Measurements from ENCODE around the gene PLEKHH3. TPM values are rescaled to one million over a fixed set of nuclear protein-coding genes. Genes with fewer than 3 reads are reported as not detected.
"Not testable (repeated sequence)": the region's sequence is repeated elsewhere in the genome, so short reads cannot be mapped to it uniquely, and the experiment has no call there.

The PLEKHH3 gene
- polyA plus RNA-seq, 10 donors: 23.6 to 41.7 (median 35.5) TPM

DNA sequence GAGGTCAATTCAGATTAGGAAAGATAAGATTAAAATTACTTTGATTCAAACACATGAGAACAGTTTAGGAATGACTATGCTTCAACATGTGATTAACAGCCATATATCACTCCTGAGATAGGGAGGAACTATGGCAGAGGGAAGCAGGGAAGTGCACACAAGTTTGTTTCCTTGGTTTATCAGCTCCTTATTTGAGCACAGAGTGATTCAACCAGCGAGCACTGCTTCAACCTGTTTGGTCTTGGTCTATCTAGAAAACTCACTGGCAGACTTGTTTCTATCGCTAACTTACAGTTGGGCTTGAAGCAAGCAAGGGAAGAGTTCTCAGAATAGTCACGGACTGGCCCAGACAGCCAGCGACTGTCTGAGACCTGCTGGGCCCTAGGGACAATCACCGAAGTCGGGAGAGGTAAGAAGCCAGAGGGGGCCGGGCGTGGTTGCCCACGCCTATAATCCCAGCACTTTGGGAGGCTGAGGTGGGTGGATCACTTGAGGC is 43.8 kb downstream of the PLEKHH3 start:
- no peak for DNase-seq

DNA sequence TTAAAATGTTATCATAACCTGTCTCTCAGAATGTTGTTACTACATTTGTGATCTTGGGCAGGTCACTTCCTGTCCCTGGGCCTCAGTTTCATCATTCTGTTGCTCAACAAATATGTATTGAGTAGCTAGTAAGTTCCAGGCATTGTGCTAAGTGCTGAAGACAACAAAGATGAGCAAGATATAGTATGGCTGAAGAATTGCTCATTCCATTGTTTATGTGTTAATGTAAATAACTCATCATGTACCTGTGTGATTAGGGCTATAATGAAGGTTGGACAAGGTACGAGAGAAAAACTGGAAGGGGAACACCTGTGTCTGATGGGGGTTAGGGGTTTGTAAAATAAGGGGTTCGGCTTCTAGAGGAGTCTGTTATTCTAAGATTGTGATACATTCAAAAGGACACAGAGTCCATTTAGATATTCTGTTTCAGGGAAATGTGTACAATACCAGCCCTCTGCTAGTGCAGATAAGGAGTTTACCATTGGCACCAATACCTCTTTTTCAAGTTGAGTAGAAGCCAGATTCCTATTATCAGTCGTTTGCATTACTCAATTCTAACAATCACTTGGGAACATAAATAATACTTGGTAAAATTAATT is 47.3 kb downstream of the PLEKHH3 start:
- no peak for DNase-seq

DNA sequence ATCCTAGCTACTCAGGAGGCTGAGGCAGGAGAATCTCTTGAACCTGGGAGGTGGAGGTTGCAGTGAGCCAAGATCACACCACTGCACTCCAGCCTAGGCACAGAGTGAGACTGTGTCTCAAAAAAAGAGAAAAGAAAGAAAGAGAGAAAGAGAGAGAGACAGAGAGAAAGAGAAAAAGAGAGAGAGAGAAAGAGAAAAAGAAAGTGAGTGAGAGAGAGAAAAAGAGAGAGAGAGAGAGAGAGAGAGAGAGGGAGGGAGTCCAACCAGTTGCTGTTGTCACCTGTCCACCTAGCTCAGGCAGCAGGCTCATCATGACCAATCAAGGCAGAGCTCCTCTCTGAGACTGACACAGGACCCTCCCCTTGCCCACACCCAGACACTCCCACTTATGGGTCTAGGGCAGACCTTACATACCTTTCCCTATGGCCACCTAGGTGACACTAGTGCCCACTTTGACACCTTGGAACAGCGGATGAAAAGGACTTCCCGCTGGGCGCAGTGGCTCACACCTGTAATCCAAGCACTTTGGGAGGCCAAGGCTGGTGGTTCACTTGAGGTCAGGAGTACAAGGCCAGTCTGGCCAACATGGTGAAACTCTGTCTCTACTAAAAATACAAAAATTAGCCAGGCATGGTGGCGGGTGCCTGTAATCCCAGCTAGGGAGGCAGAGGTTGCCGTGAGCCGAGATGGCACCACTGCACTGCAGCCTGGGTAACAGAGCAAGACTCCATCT is 49.6 kb downstream of the PLEKHH3 start:
- DNase-seq: not testable (repeated sequence)

- no peak for DNase-seq
Measured at GRCh38 chr17:42623732-42624596, 52.8 kb downstream of the PLEKHH3 start.

DNA sequence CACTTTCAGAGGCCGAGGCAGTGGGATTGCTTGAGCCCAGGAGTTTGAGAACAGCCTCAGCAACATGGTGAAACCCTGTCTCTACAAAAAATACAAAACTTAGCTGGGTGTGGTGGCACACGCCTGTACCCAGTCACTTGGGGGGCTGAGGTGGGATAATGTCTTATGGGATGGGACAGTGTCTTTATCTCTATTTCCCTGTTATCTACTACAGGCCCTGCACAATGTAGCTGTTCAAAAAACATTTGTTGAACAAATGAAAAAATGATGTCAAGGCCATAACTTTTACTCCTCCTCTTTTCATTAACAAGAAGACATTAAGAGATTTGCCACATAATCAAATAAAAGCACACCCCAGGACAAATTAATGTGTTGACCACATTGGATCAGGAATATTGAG is 53.5 kb downstream of the PLEKHH3 start:
- DNase-seq: no peak

DNA sequence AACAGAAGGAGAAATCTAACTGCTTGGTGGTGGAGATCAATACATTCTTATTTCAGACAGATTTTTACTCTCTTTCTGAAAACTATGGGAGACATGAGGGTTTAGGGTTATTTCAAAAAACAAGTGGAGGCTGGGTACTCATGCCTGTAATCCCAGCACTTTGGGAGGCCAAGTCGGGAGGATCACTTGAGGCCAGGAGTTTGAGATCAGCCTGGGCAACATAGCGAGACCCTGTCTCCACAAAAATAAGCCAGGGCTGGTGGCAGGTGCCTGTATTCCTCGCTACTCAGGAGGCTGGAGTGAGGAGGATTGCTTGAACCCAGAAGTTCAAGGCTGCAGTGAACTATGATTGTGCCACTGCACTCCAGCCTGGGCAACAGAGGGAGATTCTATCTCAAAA is 54.8 kb downstream of the PLEKHH3 start:
- not testable (repeated sequence) for DNase-seq

GRCh38 chr17:42618442-42619150 is 58.2 kb downstream of the PLEKHH3 start:
- DNase-seq: peak; percentile 57 to 69 (median 58)

DNA sequence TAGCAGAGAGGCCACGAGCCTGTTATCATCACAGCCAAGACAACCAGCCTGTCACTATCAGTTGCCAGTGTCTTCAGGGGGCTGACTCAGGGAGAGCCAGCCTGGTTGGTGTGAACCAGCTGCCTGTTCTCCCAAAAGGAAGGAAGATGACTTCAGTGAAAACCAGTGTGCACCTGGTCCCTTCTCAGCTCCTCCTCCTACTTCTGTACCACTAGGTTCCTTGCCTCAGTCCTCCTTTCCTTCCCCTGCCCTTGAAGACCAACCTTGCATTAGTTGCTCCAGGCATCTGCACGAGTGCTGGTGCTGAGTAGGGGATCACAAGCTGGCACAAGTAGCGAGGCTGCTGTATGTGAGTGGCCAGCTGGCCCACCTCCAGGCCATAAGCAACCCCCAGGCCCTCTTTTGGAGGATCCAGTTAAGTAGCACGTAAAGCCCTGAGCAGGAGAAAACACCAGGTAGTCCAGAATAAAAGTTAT is 58.8 kb downstream of the PLEKHH3 start:
- peak in 2 of 3 donors; percentile 7 to 9 for DNase-seq

Other genes starting within 250 kb of the PLEKHH3 start
- 10 to 100 TPM; 16.9 to 39.2 (median 21.5) TPM for gene ATP6V0A1, start 218.1 kb downstream of the PLEKHH3 start, polyA plus RNA-seq (ENCODE audit: insufficient read length in 10 of 10)
- 10 to 100 TPM; 15.2 to 21.4 (median 17.5) TPM for gene NAGLU, start 140.8 kb downstream of the PLEKHH3 start, polyA plus RNA-seq (ENCODE audit: insufficient read length in 10 of 10)
- gene HSD17B1, start 124.1 kb downstream of the PLEKHH3 start, polyA plus RNA-seq (ENCODE audit: insufficient read length in 10 of 10): 1 to 10 TPM; 1.7 to 3.6 (median 2.6) TPM
- 10 to 100 TPM; 20.0 to 29.7 (median 27.1) TPM for gene COASY, start 114.8 kb downstream of the PLEKHH3 start, polyA plus RNA-seq (ENCODE audit: insufficient read length in 10 of 10)
- gene MLX, start 109.9 kb downstream of the PLEKHH3 start, polyA plus RNA-seq (ENCODE audit: insufficient read length in 10 of 10): 10 to 100 TPM; 33.4 to 42.9 (median 38.5) TPM
- 10 to 100 TPM in 3 of 10 donors, 1 to 10 TPM in 7; 7.7 to 14.6 (median 9.5) TPM for gene PSMC3IP, start 99.3 kb downstream of the PLEKHH3 start, polyA plus RNA-seq (ENCODE audit: insufficient read length in 10 of 10)
- gene RETREG3, start 67.6 kb downstream of the PLEKHH3 start, polyA plus RNA-seq (ENCODE audit: insufficient read length in 10 of 10): 10 to 100 TPM; 26.0 to 36.0 (median 32.1) TPM
- gene TUBG1, start 67.3 kb downstream of the PLEKHH3 start, polyA plus RNA-seq (ENCODE audit: insufficient read length in 10 of 10): 10 to 100 TPM; 29.7 to 39.5 (median 34.5) TPM
- gene TUBG2, start 17.7 kb downstream of the PLEKHH3 start, polyA plus RNA-seq (ENCODE audit: insufficient read length in 10 of 10): 10 to 100 TPM in 9 of 10 donors, 1 to 10 TPM in 1; 9.7 to 21.2 (median 12.6) TPM
- gene CCR10, start 4.8 kb upstream of the PLEKHH3 start, polyA plus RNA-seq (ENCODE audit: insufficient read length in 10 of 10): 1 to 10 TPM in 7 of 10 donors, under 1 TPM in 3; 0.71 to 2.1 (median 1.6) TPM
- gene CNTNAP1, start 5.5 kb upstream of the PLEKHH3 start, polyA plus RNA-seq (ENCODE audit: insufficient read length in 10 of 10): 10 to 100 TPM; 10.2 to 15.7 (median 11.9) TPM
- 10 to 100 TPM; 15.5 to 31.4 (median 19.0) TPM for gene EZH1, start 68.0 kb upstream of the PLEKHH3 start, polyA plus RNA-seq (ENCODE audit: insufficient read length in 10 of 10)
- gene RAMP2, start 84.2 kb upstream of the PLEKHH3 start, polyA plus RNA-seq (ENCODE audit: insufficient read length in 10 of 10): 10 to 100 TPM; 56.8 to 86.9 (median 73.2) TPM
- gene VPS25, start 96.5 kb upstream of the PLEKHH3 start, polyA plus RNA-seq (ENCODE audit: insufficient read length in 10 of 10): 10 to 100 TPM; 26.0 to 38.5 (median 31.9) TPM
- gene WNK4, start 103.6 kb upstream of the PLEKHH3 start, polyA plus RNA-seq (ENCODE audit: insufficient read length in 10 of 10): 1 to 10 TPM in 3 of 10 donors, under 1 TPM in 7; 0.31 to 1.3 (median 0.54) TPM
- gene COA3, start 121.7 kb upstream of the PLEKHH3 start, polyA plus RNA-seq (ENCODE audit: insufficient read length in 10 of 10): 10 to 100 TPM; 48.5 to 61.5 (median 57.3) TPM
- gene CNTD1, start 121.9 kb upstream of the PLEKHH3 start, polyA plus RNA-seq (ENCODE audit: insufficient read length in 10 of 10): 1 to 10 TPM in 3 of 10 donors, under 1 TPM in 7; 0.46 to 1.5 (median 0.74) TPM
- gene BECN1, start 147.3 kb upstream of the PLEKHH3 start, polyA plus RNA-seq (ENCODE audit: insufficient read length in 10 of 10): 10 to 100 TPM; 38.4 to 54.3 (median 46.2) TPM
- gene PSME3, start 156.4 kb upstream of the PLEKHH3 start, polyA plus RNA-seq (ENCODE audit: insufficient read length in 10 of 10): 10 to 100 TPM; 47.7 to 71.6 (median 55.8) TPM
- 1 to 10 TPM in 2 of 10 donors, under 1 TPM in 8; 0.59 to 1.4 (median 0.77) TPM for gene AOC2, start 167.6 kb upstream of the PLEKHH3 start, polyA plus RNA-seq (ENCODE audit: insufficient read length in 10 of 10)
- gene AOC3, start 174.2 kb upstream of the PLEKHH3 start, polyA plus RNA-seq (ENCODE audit: insufficient read length in 10 of 10): 10 to 100 TPM; 15.8 to 25.3 (median 17.4) TPM
- gene G6PC1, start 223.8 kb upstream of the PLEKHH3 start, polyA plus RNA-seq (ENCODE audit: insufficient read length in 10 of 10): under 1 TPM in 1 of 10 donors, not detected in 9; 0.35 TPM